GM19025 (cell line): ENCODE data around the gene PLA2G5.

Experiments used
- ATAC-seq: cut with Tn5 transposase; IDR thresholded peaks from one replicate; pipeline ENCODE4 v1.9.1; 2021; ENCODE audit warnings: mild to moderate bottlenecking, low read depth, moderate library complexity; ENCODE audit not compliant: unreplicated experiment

Gene PLA2G5

DNA sequence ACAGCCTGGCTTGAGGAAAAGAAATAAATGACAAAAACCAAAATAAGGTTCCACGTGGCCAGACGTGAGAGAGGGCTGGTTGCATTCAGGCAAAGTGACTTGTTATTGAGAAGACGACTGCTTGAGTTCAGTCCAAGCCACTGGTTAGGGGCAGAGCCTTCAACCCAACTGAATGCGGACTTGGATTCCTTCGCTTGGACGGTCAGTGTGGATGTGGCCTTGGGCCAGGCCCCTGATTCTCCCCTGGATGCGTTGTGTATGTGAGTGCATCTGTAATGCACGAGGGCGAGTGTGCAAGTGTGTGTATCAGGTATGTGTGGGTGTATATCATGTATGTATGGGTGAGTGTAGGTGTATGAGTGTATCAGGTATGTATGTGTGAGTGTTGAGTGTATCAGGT lies 71.0 kb downstream of the PLA2G5 start:
- ATAC-seq, result no peak

DNA sequence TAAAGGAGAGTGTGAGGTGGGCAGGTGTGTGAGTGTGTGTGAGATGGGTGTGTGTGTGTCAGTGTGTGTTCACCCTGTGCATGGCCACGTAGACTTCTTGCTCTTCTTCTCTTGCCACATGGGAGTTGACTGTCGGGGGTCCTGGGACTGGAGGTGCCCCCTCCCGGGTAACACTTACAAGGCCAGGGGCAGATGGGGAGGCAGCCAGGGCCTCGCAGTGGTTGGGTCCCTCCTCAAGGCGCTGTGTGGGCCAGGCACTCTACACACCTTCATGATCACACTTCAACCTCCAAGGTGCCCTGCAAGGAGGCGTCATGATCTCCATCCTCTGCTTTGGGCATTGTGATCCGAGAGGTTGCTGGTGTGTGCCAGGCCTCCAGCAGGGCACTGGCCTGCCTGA lies 71.5 kb downstream of the PLA2G5 start:
- ATAC-seq, result no peak
